Stimulated activated CD8-positive, alpha-beta memory T cell treated with anti-CD3 and anti-CD28 coated beads, Interleukin-2, amount 100 ng/mL, for 1 hour (primary cell): Measurements from ENCODE around the gene RMDN3.

Experiments
- DNase-seq, 2 donors: peaks; one replicate each; pipeline ENCODE4 v3.0.0-alpha.2; 2020; ENCODE audit warnings: low read depth in 2 of 2

RMDN3 gene

GRCh38 chr15:40747685-40748631 is 7.1 kb downstream of the RMDN3 start:
- no peak for DNase-seq

DNA sequence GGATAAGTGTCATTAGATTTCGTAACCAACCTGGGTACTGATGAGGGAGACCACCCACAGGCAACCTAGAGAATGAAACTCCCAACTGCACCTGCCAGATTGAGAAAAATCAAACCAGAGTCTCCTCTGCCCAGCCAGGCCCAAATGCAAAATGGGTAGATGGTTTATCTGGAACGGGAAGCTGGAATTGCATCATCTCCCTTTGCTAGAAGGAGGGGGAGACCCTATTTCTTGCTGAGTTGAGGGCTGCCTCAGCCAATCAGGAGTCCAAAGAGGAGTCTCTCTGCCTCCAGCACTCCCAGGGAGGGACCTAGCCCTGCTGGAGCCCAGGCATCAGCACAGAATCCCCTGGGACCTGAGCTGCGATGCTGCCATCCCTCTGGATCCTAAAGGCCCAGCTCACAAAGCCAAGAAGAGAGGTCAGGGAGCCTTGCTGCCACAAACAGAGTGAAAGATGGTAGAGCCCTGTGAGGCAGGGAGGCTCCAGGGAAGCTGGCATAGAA is 8.1 kb downstream of the RMDN3 start:
- no peak for DNase-seq

DNA sequence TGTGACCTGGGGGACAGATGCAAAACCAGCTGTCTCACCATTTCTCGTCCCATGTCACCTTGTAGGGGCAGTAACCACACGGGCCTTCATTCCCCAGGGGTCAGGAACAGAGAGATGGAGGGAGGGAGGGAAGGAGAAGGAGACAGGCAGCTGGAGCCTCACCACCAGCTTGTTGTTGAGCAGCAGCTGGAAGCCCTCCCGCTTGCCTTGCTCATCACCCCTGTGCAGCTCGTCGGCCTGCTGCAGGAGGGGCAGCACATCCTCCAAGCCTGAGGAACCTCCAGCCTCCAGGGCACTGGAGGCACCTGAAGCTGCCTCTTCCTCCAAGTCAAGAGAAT is 10.3 kb downstream of the RMDN3 start:
- no peak for DNase-seq

GRCh38 chr15:40743921-40744814 is 10.9 kb downstream of the RMDN3 start:
- DNase-seq: peak in 1 of 2 donors; percentile 35

GRCh38 chr15:40743485-40743901 is 11.6 kb downstream of the RMDN3 start:
- no peak for DNase-seq

DNA sequence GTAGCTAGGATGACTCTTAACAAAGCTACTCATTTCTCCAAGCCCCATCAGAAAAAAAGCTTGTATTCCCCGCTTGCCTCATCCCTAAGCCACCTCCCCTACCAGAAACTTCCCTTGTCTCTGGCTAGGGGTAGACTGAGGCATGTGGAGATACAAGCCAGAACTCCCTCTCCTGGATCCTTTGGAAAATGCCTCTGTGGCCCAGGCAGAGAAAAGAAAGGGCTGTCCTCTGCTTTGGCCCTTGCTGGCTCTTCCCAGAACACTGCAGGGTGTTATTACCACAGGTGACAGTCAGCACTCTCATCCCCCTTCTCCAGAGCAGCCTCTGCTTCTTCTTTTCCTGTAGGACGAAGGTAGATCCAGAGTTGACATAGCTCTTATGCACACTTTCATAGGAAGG is 15.2 kb downstream of the RMDN3 start:
- no peak for DNase-seq

- DNase-seq: no peak
These were observed 16.0 kb downstream of the RMDN3 start for GRCh38 chr15:40739047-40739446.

DNA sequence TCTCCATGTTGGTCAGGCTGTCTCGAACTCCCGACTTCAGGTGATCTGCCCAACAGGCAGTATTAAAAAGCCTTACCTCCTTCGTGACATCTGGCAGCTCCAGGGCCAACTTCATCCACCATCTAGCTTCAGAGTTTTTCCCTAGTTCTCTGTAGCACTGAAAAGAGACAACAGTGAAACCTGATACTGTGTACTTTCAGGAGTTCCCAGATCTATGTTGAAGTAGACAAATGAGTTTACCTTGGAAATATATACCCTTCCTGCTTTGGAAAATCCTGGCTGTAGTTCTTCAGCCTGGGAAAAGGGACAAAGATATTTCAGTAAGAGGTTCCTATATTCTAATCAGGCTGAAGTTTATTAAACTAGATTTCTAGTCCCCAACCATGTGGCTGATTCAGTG is 18.0 kb downstream of the RMDN3 start:
- no peak for DNase-seq

- no peak for DNase-seq
These were observed 18.5 kb downstream of the RMDN3 start for GRCh38 chr15:40736575-40736974.

DNA sequence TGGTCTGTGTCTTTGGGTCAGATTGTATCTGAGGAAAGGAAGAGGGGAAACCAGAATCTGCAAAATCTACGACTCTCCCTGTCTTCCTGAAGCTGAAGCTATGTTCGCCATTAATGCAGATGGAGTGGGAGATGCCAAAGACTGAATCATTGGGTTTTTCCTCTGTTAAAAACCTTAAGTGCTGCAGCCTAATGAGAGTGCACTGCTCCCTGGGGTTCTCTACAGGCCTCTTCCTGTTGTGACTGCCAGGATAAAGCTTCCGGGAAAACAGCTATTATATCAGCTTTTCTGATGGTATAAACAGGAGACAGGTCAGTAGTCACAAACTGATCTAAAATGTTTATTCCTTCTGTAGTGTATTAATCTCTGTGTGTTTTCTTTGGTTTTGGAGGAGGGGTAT is 24.0 kb downstream of the RMDN3 start:
- no peak for DNase-seq

- no peak for DNase-seq
These were observed 31.1 kb downstream of the RMDN3 start for GRCh38 chr15:40723919-40724318.

GRCh38 chr15:40722934-40723333 is 32.1 kb downstream of the RMDN3 start:
- no peak for DNase-seq

- DNase-seq: no peak
These were observed 32.7 kb downstream of the RMDN3 start for GRCh38 chr15:40722354-40722753.

GRCh38 chr15:40721701-40722100 is 33.4 kb downstream of the RMDN3 start:
- DNase-seq: no peak

DNA sequence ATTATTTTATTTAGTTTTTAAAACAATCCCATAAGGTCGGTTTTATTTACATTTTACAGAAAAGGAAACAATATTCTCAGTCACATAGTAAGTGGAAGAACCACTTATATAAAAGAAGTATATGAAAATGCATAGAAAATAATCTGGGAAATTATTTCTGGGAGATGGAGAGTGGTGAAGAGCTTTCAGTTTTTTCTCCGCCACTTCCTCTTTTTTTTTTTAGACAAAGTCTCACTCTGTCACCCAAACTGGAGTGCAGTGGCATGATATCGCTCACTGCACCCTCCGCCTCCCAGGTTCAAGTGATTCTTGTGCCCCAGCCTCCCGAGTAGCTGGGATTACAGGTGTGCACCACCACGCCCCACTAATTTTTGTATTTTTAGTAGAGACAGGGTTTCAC is 38.9 kb downstream of the RMDN3 start:
- no peak for DNase-seq

DNA sequence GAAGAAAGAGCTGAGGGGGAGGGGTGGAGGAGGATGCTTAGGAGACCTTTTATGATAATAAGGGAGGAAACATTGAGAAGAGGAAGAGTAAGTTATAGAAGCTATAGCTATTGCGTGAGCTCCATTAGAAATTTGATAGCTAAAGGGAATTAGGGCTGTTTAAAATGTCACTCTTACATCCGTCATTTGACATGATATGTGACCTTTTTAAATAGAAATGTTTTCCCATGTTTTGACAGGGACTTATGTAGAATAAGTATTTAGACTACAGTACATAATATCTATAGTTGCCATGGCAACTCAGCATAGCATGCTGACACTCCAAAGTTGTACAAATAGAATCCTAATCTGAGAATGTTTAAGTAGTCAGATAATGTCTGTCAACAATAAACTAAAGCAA is 40.9 kb downstream of the RMDN3 start:
- no peak for DNase-seq

DNA sequence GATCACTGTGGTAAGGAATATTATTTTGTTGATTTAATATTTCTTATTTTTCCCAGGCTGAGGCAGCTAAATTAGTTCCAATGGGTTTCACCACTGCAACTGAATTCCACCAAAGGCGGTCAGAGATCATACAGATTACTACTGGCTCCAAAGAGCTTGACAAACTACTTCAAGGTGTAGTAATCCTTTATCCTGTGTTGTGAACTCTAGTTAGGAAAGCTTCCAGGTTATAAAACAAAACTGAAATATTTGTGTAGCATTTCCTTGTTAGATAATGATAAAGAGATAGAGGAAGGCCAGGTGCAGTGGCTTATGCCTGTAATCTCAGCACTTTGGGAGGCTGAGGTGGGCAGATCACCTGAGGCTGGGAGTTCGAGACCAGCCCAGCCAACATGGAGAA is 48.9 kb downstream of the RMDN3 start:
- DNase-seq: no peak

- DNase-seq: no peak
These were observed 53.0 kb downstream of the RMDN3 start for GRCh38 chr15:40702077-40702476.

GRCh38 chr15:40697916-40698315 is 57.1 kb downstream of the RMDN3 start:
- no peak for DNase-seq

DNA sequence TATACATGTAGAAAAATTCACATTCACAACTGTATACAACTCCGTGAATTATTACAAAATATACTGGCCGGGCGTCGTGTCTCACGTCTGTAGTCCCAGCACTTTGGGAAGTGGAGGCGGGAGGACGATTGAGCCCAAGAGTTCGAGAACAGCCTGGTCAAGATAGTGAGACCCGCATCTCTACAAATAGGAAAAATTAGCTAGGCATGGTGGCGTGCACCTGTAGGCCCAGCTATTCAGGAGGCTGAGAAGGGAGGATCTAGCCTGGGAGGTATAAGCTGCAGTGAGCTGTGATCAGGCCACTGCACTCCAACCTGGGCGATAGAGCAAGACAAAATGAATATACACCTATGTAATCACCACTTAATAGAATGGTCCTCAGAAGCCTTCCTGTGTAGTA is 58.8 kb downstream of the RMDN3 start:
- no peak for DNase-seq

GRCh38 chr15:40695469-40695890 is 59.6 kb downstream of the RMDN3 start:
- no peak for DNase-seq

DNA sequence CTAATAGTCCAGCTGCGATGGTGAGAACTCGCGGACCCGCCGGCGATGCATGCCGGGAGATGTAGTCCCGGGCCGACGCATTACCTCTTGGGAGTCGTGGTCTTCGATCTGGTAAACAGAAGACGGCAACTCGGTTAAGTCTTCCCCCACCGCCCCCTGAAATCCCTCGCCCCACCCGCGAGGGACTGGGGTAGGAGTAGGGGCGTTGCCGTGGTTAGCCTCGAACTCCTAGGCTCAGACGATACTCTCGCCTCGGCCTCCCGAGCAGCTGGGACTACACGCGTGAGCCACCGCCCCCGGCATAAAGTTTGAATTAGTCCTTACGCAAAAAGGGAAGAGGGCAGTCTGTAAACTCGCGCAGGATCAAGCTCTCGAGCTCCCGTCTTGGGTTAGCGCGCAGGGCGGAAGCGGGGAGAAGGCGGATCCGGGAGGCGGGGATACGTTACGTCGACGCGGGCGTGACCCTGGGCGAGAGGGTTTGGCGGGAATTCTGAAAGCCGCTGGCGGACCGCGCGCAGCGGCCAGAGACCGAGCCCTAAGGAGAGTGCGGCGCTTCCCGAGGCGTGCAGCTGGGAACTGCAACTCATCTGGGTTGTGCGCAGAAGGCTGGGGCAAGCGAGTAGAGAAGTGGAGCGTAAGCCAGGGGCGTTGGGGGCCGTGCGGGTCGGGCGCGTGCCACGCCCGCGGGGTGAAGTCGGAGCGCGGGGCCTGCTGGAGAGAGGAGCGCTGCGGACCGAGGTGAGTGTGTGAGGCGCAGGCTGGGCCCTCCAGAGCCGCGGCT is 60.2 kb downstream of the RMDN3 start, which contains the start of gene RAD51:
TSS of gene RAD51 (plus strand) at position 487 of the 781 bp plus-strand sequence. CDS start 3,585 bp downstream, outside the sequence.
- peak; percentile 80 to 87 for DNase-seq
